Measurements from ENCODE around the gene KLHL33. TPM values are rescaled to one million over a fixed set of nuclear protein-coding genes. Genes with fewer than 3 reads are reported as not detected.
"Not testable (repeated sequence)": the region's sequence is repeated elsewhere in the genome, so short reads cannot be mapped to it uniquely, and the experiment has no call there.

Gene KLHL33
- total RNA-seq, 4 donors from 2014 or later = 0.27 to 2.0 (median 0.36) TPM

DNA sequence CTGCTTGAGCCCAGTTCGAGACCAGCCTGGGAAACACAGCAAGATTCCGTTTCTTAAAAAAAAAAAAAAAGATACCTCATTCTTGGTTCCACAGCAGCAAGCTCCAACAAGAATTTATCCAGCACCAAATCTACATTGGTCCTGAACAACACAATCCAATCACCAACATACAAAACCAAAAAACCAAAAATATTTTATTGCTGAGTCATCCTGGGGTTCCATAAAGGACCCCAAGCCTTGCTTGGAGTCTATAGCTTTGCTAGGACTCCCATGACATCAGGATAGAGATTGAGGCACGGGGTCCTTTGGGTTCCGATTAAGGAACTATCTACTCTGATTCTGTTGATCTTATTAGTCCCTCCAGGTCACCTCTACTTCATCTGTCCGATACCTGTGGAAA lies 10.9 kb upstream of the KLHL33 start:
- intact Hi-C loops (cut with DNase I) = no loop called here
- Histone ChIP-seq H3K4me1 (peaks cover 7 to 14% of the 10 kb centered on the region in 2 donors), H3K9me3 (no peaks in the 10 kb centered on the region), H3K27me3 (no peaks in the 10 kb centered on the region), H3K4me3 (replicated peaks in 1 of 3) (no peak overlapping the region), H3K27ac (peak overlapping the region in 1 of 3 donors; percentile 24), H3K36me3 (peaks cover 44 to 57% of the 10 kb centered on the region in 2 donors)
- TF ChIP-seq POLR2A (IDR thresholded peaks at IDR 0.05) = no peak
- TF ChIP-seq, protein P1, sequence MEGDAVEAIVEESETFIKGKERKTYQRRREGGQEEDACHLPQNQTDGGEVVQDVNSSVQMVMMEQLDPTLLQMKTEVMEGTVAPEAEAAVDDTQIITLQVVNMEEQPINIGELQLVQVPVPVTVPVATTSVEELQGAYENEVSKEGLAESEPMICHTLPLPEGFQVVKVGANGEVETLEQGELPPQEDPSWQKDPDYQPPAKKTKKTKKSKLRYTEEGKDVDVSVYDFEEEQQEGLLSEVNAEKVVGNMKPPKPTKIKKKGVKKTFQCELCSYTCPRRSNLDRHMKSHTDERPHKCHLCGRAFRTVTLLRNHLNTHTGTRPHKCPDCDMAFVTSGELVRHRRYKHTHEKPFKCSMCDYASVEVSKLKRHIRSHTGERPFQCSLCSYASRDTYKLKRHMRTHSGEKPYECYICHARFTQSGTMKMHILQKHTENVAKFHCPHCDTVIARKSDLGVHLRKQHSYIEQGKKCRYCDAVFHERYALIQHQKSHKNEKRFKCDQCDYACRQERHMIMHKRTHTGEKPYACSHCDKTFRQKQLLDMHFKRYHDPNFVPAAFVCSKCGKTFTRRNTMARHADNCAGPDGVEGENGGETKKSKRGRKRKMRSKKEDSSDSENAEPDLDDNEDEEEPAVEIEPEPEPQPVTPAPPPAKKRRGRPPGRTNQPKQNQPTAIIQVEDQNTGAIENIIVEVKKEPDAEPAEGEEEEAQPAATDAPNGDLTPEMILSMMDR (IDR thresholded peaks at IDR 0.05) = no peak
- 91 to 97% methylated on average over 5 of the region's 5 CpGs for WGBS, 2 donors
- DNase-seq = no peak

DNA sequence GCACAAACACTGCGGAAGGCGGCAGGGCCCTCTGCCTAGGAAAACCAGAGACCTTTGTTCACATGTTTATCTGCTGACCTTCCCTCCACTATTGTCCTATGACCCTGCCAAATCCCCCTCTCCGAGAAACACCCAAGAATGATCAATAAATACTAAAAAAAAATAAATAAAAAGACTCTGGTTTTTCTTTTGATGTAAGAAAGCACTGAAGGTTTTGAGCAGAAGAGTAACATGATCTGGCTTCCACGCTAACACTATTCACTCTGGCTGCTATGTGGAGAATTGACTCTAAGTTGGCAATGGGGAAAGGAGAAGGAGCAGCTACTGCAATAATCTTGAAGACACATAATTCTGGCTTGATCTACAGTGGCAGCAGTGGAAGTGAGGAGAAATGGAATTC lies 7.7 kb upstream of the KLHL33 start:
- Histone ChIP-seq H3K36me3 (peaks cover 17 to 26% of the 10 kb centered on the region in 2 donors), H3K4me1 (peaks cover 7 to 14% of the 10 kb centered on the region in 2 donors), H3K27ac (peak overlapping the region; percentile 31 to 73 (median 55))
- intact Hi-C loops (cut with DNase I); H3K9me3 ChIP-seq; H3K4me3 ChIP-seq (replicated peaks in 1 of 3); H3K27me3 ChIP-seq; DNase-seq: not testable (repeated sequence)
- WGBS, 2 donors = 28 to 46% methylated on average over 2 to 4 of the region's 4 CpGs

DNA sequence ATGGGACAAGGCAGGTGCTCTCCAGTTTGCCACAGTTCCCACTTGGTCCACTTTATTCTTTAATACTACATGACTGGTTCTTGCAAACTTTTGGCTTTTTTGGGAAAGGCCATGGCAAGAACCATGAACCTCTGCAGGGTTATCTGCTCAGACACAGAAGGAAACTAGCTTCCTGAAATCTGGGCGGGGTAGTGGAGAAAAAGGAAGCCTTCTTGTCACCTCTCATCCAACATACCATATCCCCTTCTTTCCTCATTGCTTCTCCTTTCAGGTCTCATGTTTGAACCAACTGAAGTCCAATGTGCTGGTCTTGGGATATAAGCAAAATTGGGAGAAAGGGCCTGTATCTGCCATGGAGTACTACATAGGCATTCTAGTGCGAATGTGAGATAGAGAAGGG lies 5.5 kb upstream of the KLHL33 start:
- TF ChIP-seq, protein P1 (IDR thresholded peaks at IDR 0.05) = no peak
- TF ChIP-seq POLR2A (IDR thresholded peaks at IDR 0.05) = no peak
- Histone ChIP-seq H3K9me3 (no peaks in the 10 kb centered on the region), H3K27ac (no peak overlapping the region), H3K4me1 (peaks cover 7 to 14% of the 10 kb centered on the region in 2 donors), H3K27me3 (no peaks in the 10 kb centered on the region), H3K4me3 (replicated peaks in 1 of 3) (no peak overlapping the region), H3K36me3 (peaks cover 0 to 4% of the 10 kb centered on the region in 2 donors)
- no peak for DNase-seq
- 87 to 89% methylated on average over 2 of the region's 2 CpGs for WGBS, 2 donors
- intact Hi-C loops (cut with DNase I) = no loop called here

DNA sequence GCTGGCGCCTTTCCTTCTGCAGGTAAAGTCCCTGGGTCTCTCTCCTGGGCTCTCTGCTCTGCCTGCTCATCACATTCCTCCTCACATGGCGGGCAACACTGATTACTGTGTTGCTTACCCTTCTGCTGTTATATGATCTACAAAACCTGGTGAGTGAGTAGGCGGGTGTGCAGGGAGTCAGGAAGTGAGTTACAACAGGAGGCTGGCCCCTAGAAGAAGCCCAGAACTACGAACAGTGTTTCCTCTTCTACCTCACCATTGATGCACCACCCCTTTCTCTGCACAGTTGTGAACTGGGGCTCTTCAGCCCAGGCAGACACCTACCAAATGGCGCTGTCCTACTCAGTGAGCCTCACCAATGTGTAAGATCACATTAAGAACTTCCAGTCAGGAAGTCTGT lies 4.9 kb upstream of the KLHL33 start:
- Histone ChIP-seq H3K27ac (no peak overlapping the region), H3K9me3 (no peaks in the 10 kb centered on the region), H3K4me3 (replicated peaks in 1 of 3) (no peak overlapping the region), H3K4me1 (peaks cover 7 to 14% of the 10 kb centered on the region in 2 donors), H3K27me3 (no peaks in the 10 kb centered on the region), H3K36me3 (no peaks in the 10 kb centered on the region)
- DNase-seq = no peak
- WGBS, 2 donors = 79 to 92% methylated on average over 4 to 5 of the region's 5 CpGs
- intact Hi-C loops (cut with DNase I) = no loop called here
- TF ChIP-seq POLR2A (IDR thresholded peaks at IDR 0.05) = no peak
- TF ChIP-seq, protein P1 (IDR thresholded peaks at IDR 0.05) = no peak

DNA sequence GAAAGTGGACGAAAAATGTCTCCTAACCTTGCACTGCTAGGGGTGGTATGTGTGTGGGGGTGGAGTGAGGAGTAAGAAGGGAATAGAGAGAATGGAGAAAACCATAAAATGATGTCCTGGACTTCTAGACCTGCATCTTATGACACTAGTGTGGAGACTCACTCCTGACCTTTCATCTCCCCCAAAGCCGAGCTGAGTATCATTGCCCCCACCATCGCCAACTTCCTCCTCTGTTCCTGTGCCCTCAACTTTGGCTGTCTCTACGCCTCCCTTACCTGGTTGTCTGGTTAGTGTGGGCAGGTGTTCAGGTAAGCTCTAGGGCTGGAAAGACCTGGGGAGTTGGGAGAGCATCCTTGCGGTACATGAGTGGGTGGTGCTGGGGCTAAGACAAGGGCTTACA lies 4.5 kb upstream of the KLHL33 start:
- H3K9me3 ChIP-seq = no peaks in the 10 kb centered on the region
- 90% methylated on average over 5 of the region's 5 CpGs for WGBS, 2 donors
- intact Hi-C loops (cut with DNase I) = no loop called here

More for the DNA sequence above, 4.5 kb upstream of the KLHL33 start:
- Histone ChIP-seq H3K27ac (no peak overlapping the region), H3K4me1 (peaks cover 7 to 16% of the 10 kb centered on the region in 2 donors), H3K4me3 (replicated peaks in 1 of 3) (no peak overlapping the region), H3K27me3 (no peaks in the 10 kb centered on the region), H3K36me3 (no peaks in the 10 kb centered on the region)
- DNase-seq = no peak
- TF ChIP-seq, protein P1 (IDR thresholded peaks at IDR 0.05) = no peak
- no peak for TF ChIP-seq POLR2A (IDR thresholded peaks at IDR 0.05)
